ENCODE data around the gene SH2D1B.

Gene SH2D1B

GRCh38 chr1:162375463-162375862 is 36.5 kb downstream of the SH2D1B start:
- H3K27ac ChIP-seq, result no peak overlapping the region
- TF ChIP-seq, protein P1, sequence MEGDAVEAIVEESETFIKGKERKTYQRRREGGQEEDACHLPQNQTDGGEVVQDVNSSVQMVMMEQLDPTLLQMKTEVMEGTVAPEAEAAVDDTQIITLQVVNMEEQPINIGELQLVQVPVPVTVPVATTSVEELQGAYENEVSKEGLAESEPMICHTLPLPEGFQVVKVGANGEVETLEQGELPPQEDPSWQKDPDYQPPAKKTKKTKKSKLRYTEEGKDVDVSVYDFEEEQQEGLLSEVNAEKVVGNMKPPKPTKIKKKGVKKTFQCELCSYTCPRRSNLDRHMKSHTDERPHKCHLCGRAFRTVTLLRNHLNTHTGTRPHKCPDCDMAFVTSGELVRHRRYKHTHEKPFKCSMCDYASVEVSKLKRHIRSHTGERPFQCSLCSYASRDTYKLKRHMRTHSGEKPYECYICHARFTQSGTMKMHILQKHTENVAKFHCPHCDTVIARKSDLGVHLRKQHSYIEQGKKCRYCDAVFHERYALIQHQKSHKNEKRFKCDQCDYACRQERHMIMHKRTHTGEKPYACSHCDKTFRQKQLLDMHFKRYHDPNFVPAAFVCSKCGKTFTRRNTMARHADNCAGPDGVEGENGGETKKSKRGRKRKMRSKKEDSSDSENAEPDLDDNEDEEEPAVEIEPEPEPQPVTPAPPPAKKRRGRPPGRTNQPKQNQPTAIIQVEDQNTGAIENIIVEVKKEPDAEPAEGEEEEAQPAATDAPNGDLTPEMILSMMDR (IDR thresholded peaks at IDR 0.05), result no peak
- no peak for TF ChIP-seq ZFX (IDR thresholded peaks at IDR 0.05; ENCODE audit: borderline replicate concordance)

DNA sequence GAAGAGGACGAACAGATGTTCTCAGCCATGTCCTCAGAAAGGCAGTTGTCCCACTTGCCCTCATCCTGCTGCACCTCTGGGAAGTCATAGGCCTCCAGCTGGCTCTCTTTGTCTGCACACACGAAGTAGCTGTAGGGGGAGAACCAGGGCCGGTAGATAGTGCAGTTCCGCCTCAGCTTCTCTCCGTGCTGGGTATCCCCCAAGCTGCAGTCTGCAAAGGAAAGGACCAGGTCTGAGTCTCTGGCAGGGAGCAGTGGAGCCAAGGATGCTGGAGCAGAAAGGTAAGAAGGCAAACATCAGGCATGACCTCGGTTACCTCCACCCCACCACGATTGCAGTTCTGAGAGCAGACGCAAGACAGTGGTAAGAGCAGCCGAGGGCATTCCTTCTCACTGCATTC is 37.5 kb downstream of the SH2D1B start:
- no peak for TF ChIP-seq ZFX (IDR thresholded peaks at IDR 0.05; ENCODE audit: borderline replicate concordance)
- TF ChIP-seq, protein P1 (IDR thresholded peaks at IDR 0.05), result no peak
- no peak overlapping the region for H3K27ac ChIP-seq

GRCh38 chr1:162373541-162374260 is 38.2 kb downstream of the SH2D1B start:
- no peak for TF ChIP-seq ZFX (IDR thresholded peaks at IDR 0.05; ENCODE audit: borderline replicate concordance)
- TF ChIP-seq, protein P1 (IDR thresholded peaks at IDR 0.05), result no peak
- no peak overlapping the region for H3K27ac ChIP-seq

DNA sequence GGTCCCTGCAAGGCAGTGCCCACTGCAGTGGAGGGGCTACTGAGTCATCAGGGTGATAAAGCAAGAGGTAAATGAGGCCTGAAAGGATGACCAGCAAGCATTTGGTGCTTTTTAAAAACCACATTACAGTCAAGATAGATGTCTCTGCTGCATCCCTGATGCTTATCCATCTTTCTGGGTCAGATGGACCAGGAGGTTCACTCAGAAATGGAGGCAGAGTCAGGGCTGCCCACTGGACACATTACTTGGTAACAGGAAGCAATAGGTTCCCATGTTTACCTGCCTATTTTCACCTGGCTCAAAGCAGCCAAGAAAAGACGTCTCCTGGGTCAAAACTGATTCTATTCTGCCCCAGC is 38.9 kb downstream of the SH2D1B start:
- H3K27ac ChIP-seq, result no peak overlapping the region
- TF ChIP-seq ZFX (IDR thresholded peaks at IDR 0.05; ENCODE audit: borderline replicate concordance), result no peak
- TF ChIP-seq, protein P1 (IDR thresholded peaks at IDR 0.05), result no peak

DNA sequence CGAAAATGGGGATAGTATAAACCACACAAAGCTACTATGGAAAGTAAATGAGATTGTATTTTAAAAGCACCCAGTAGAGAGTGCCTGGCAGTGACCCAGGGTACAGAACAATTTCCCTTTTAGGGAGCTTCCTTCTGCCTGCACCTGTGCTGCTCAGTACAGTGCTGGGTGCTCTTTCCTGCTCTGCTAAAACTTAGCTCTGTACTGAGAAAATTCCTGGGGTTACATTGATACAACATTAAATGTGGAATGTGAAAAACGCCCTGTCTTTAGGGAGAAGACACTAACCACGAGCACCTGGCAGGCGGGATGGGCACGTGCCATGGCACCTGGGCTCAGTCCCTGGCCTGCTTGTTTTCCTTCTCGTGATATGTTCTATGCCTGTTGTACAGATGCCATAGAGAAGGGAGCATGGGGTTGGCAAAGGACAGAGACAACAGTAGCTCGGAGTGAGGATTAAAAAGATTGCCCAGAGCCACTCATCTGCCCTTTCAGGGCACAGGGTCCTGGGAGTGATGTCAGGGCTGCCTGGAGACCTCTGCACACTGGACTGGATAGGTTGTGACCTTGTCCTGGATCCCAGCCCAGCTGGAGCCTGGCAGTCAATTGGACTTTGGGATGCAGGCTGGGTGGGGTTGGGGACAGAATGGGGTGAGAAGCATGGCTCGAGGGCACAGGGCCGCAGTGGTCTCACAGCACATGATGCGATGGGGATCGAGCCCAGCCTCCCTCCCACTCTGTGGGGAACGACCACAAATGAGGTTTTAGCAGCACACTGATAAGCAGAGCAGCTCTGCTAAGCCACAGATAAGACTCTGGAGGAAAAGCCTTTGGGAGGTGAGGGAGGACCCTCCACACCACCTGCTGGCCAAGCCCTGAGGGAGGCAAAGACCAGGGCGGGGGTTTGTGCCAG is 39.5 kb downstream of the SH2D1B start:
- H3K27ac ChIP-seq, result no peak overlapping the region
- TF ChIP-seq ZFX (IDR thresholded peaks at IDR 0.05; ENCODE audit: borderline replicate concordance), result no peak
- TF ChIP-seq, protein P1 (IDR thresholded peaks at IDR 0.05), result no peak

DNA sequence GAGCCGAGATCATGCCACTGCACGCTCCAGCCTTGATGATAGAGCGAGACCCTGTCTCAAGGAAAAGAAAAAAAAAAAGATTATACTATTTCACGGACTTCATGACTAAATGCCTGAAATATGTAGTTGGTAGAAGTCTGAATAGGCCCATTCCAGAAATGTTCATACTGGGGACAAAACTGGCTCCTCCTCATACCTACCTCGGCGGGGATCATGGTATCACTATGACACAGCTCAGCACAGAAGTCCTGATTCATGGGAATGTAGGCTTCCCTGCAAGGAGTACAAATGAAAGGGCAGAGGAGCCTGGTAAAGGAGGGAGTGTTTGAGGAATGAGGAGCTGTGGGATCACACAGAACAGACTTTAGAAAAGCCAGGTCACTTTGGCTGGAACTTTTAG is 40.3 kb downstream of the SH2D1B start:
- TF ChIP-seq ZFX (IDR thresholded peaks at IDR 0.05; ENCODE audit: borderline replicate concordance), result no peak
- TF ChIP-seq, protein P1 (IDR thresholded peaks at IDR 0.05), result no peak

DNA sequence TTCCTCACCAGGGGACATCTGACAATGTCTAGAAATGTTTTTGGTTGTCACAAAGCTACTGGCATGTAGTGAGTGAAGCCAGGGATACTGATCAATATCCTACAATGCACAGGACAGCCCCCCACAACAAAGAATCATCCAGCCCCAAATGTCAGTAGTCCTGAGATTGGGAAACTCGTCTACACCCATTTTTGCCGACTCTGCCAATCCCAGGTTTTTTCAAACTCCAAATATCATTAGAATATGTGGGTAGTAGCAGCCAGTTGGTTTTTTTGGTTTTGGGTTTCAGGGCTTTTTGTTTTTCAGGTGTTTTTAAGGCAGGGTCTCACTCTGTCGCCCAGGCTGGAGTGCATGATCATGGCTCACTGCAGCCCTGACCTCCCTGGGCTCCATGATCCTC is 41.2 kb downstream of the SH2D1B start:
- TF ChIP-seq, protein P1 (IDR thresholded peaks at IDR 0.05), result no peak
- TF ChIP-seq ZFX (IDR thresholded peaks at IDR 0.05; ENCODE audit: borderline replicate concordance), result no peak

More for the DNA sequence above, 40.3 kb downstream of the SH2D1B start:
- H3K27ac ChIP-seq, result no peak overlapping the region

More for the DNA sequence above, 41.2 kb downstream of the SH2D1B start:
- H3K27ac ChIP-seq, result no peak overlapping the region
